Liver (tissue), 9 donors: ENCODE results near the gene CD300C. TPM values are rescaled to one million over a fixed set of nuclear protein-coding genes. Genes with fewer than 3 reads are reported as not detected.

Source experiments
- DNase-seq: peaks from one replicate; pipeline ENCODE4 v3.0.0-alpha.2; 2017; ENCODE audit warnings: low spot score
- H3K27ac ChIP-seq, 2 donors: one replicate each; pipeline ENCODE4 v1.7.0; 2013; ENCODE audit warnings: inconsistent platforms in 2 of 2, low read length in 2 of 2, control low read depth in 1 of 2, low read depth in 1 of 2, mild to moderate bottlenecking in 1 of 2
- H3K27me3 ChIP-seq, 4 donors: one replicate each; pipeline versions ENCODE4 v1.6.1 to v1.7.0; 2013; ENCODE audit warnings: low read length in 3 of 4, inconsistent platforms in 1 of 4, mild to moderate bottlenecking in 1 of 4, moderate library complexity in 1 of 4; ENCODE audit not compliant: control insufficient read depth in 4 of 4, insufficient read depth in 4 of 4
- H3K36me3 ChIP-seq, 4 donors: one replicate each; pipeline versions ENCODE4 v1.6.1 to v1.7.0; 2013; ENCODE audit warnings: low read length in 3 of 4, mild to moderate bottlenecking in 3 of 4, low read depth in 1 of 4, moderate library complexity in 1 of 4; ENCODE audit not compliant: control insufficient read depth in 4 of 4, insufficient read depth in 3 of 4
- H3K4me1 ChIP-seq, 4 donors: one replicate each; pipeline versions ENCODE4 v1.6.1 to v1.7.0; 2013; ENCODE audit warnings: low read length in 3 of 4, mild to moderate bottlenecking in 3 of 4, moderate library complexity in 1 of 4; ENCODE audit not compliant: control insufficient read depth in 4 of 4, insufficient read depth in 4 of 4
- H3K4me3 ChIP-seq, 3 donors: one replicate each; pipeline versions ENCODE4 v1.6.1 to v1.7.0; 2013; ENCODE audit warnings: low read length in 3 of 3, control low read depth in 1 of 3, low read depth in 1 of 3, mild to moderate bottlenecking in 1 of 3
- H3K9ac ChIP-seq, 2 donors: one replicate each; pipeline ENCODE4 v1.7.0; 2013; ENCODE audit warnings: low read length in 2 of 2, mild to moderate bottlenecking in 2 of 2, moderate library complexity in 2 of 2, control low read depth in 1 of 2, low read depth in 1 of 2
- H3K9me3 ChIP-seq, 4 donors: one replicate each; pipeline versions ENCODE4 v1.6.1 to v1.7.0; 2013; ENCODE audit warnings: low read length in 3 of 4; ENCODE audit not compliant: control insufficient read depth in 4 of 4
- CTCF ChIP-seq: fragments of 150-350 bp; IDR thresholded peaks from 2 replicates; pipeline ENCODE4 v1.5.1; 2017; ENCODE audit warnings: improper control_type of control experiment, low read depth, low read length; ENCODE audit not compliant: missing input control
- EGR1 ChIP-seq, 2 donors: IDR thresholded peaks; 2 replicates each; pipeline ENCODE4 v1.6.1; 2016 to 2018; ENCODE audit warnings: antibody characterized with exemption in 2 of 2, low read depth in 2 of 2
- FOXA1 ChIP-seq: IDR thresholded peaks from 2 replicates; pipeline ENCODE4 v1.6.1; 2016; ENCODE audit warnings: antibody characterized with exemption
- FOXA2 ChIP-seq: IDR thresholded peaks from 2 replicates; pipeline ENCODE4 v1.6.1; 2016; ENCODE audit warnings: antibody characterized with exemption
- GABPA ChIP-seq, 2 donors: IDR thresholded peaks in 1 of 2; conservative IDR thresholded peaks in 1 of 2; 2 replicates each; pipeline ENCODE4 v1.6.1; 2016; ENCODE audit warnings: antibody characterized with exemption in 2 of 2, mild to moderate bottlenecking in 1 of 2, moderate library complexity in 1 of 2
- HNF4A ChIP-seq, 2 donors: conservative IDR thresholded peaks; 2 replicates each; pipeline ENCODE4 v1.6.1; 2016; ENCODE audit warnings: antibody characterized with exemption in 2 of 2, mild to moderate bottlenecking in 2 of 2
- HNF4G ChIP-seq: IDR thresholded peaks from 2 replicates; pipeline ENCODE4 v1.6.1; 2016; ENCODE audit warnings: antibody characterized with exemption
- JUND ChIP-seq, 2 donors: IDR thresholded peaks; 2 replicates each; pipeline ENCODE4 v1.6.1; 2016; ENCODE audit warnings: antibody characterized with exemption in 2 of 2
- NR2F2 ChIP-seq: IDR thresholded peaks from 2 replicates; pipeline ENCODE4 v1.6.1; 2016; ENCODE audit warnings: antibody characterized with exemption
- RAD21 ChIP-seq, 2 donors: IDR thresholded peaks; 2 replicates each; pipeline ENCODE4 v1.6.1; 2016; ENCODE audit warnings: antibody characterized with exemption in 2 of 2, mild to moderate bottlenecking in 2 of 2
- REST ChIP-seq: IDR thresholded peaks from 2 replicates; pipeline ENCODE4 v1.6.1; 2016; ENCODE audit warnings: antibody characterized with exemption, mild to moderate bottlenecking
- RXRA ChIP-seq, 2 donors: IDR thresholded peaks; 2 replicates each; pipeline ENCODE4 v1.6.1; 2017 to 2018; ENCODE audit warnings: antibody characterized with exemption in 2 of 2, mild to moderate bottlenecking in 1 of 2
- SP1 ChIP-seq: IDR thresholded peaks from 2 replicates; pipeline ENCODE4 v1.6.1; 2018; ENCODE audit warnings: antibody characterized with exemption, mild to moderate bottlenecking
- TAF1 ChIP-seq: conservative IDR thresholded peaks from 2 replicates; pipeline ENCODE4 v1.6.1; 2016; ENCODE audit warnings: antibody characterized with exemption, mild to moderate bottlenecking
- YY1 ChIP-seq: IDR thresholded peaks from 2 replicates; pipeline ENCODE4 v1.6.1; 2016; ENCODE audit warnings: antibody characterized with exemption, mild to moderate bottlenecking
- WGBS: extraction: QIAGEN DNeasy Blood & Tissue Kit; methylation state at CpG from one replicate; pipeline ENCODE4 v1.1.7; 2013; 5-methylcytosine and 5-hydroxymethylcytosine counted together
- polyA plus RNA-seq, 2 donors: library from polyadenylated mRNA; stranded (reverse) in 1 of 2; unstranded in 1 of 2; fragments of 200-250 nt in 1 of 2; fragments of >200 nt in 1 of 2; fragmentation: Nextera tagmentation in 1 of 2; extraction: Ambion mirVana in 1 of 2; gene quantifications; one replicate each; pipeline versions ENCODE4 v1.2.1 to v1.2.3, GENCODE V29; 2013 to 2015
- total RNA-seq, 2 donors: library from RNA; depleted of rRNA; stranded (reverse); fragments of >200 nt; gene quantifications; one replicate each; pipeline ENCODE4 v1.2.3, GENCODE V29; 2014
- TF ChIP-seq, protein P1 (sequence below): IDR thresholded peaks from 2 replicates; pipeline ENCODE4 v1.6.1; 2016; ENCODE audit warnings: antibody characterized with exemption
- TF ChIP-seq, protein P2 (sequence below): IDR thresholded peaks from 2 replicates; pipeline ENCODE4 v1.6.1; 2016; ENCODE audit warnings: antibody characterized with exemption
- TF ChIP-seq, protein P3 (sequence below): IDR thresholded peaks from 2 replicates; pipeline ENCODE4 v1.6.1; 2016; ENCODE audit warnings: antibody characterized with exemption
- donor health status: healthy.
- donor health status: healthy.
- donor health status: healthy.
- donor health status: healthy.
- donor health status: healthy.

CD300C gene
- total and polyA plus RNA-seq, 4 donors, result 0.17 to 1.5 (median 1.0) TPM

DNA sequence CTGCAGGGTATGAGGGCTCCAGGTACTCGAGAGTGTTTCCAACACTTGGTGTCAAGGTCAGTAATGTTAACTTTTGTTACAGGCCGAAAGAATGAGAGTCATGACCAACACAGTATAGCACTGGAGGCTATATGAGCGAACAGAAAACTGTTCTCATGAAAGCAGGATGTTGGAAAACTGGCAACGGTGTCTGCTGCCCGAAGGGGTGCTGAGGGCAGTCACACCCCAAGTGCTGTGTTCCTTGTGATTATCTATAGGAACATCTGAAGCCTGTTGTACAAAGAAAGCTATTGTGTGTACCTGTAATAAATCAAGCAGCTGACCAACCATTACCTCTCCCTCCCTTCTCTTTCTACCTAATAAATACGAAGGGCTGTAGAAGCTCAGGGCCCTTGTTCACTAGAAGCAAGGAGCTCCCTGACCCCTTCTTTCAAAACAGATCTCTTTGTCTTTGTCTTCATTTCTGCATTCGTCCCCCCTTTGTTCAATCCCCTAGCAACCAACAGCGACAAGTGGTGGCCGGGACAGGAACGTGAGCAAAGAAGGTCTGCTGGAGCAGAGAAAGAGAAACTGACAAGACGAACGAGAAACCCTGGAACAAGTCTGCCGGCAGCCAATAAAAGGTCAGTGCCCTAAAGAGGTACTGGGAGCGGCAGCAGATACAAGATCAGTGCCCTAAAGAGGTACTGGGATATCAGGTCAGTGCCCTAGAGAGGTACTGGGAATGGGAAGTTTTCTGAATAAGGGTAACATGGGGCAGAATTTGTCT lies 38.6 kb upstream of the CD300C start:
- no peak for TF ChIP-seq TAF1
- TF ChIP-seq REST, result no peak
- no peak for TF ChIP-seq YY1
- TF ChIP-seq, protein P1, sequence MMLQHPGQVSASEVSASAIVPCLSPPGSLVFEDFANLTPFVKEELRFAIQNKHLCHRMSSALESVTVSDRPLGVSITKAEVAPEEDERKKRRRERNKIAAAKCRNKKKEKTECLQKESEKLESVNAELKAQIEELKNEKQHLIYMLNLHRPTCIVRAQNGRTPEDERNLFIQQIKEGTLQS, result no peak
- no peak for TF ChIP-seq HNF4A (conservative IDR thresholded peaks at IDR 0.05)
- TF ChIP-seq FOXA2, result no peak
- TF ChIP-seq NR2F2, result no peak
- WGBS, result 70% methylated on average over 14 of the region's 14 CpGs

GRCh38 chr17:74582633-74583032 lies 36.7 kb upstream of the CD300C start:
- H3K27ac ChIP-seq, result no peak overlapping the region
- no peaks in the 10 kb centered on the region for H3K27me3 ChIP-seq
- H3K36me3 ChIP-seq, result no peaks in the 10 kb centered on the region
- WGBS, result 79% methylated on average over 10 of the region's 10 CpGs
- H3K4me3 ChIP-seq, result no peak overlapping the region
- no peak for TF ChIP-seq JUND (IDR thresholded peaks at IDR 0.05)
- no peak for TF ChIP-seq GABPA (IDR thresholded peaks at IDR 0.05 in 1 of 2, conservative IDR thresholded peaks at IDR 0.05 in 1 of 2)
- TF ChIP-seq NR2F2, result no peak
- no peak for TF ChIP-seq RXRA (IDR thresholded peaks at IDR 0.05)
- TF ChIP-seq REST, result no peak
- TF ChIP-seq FOXA1, result no peak
- no peak for TF ChIP-seq CTCF
- TF ChIP-seq, protein P1, result no peak
- TF ChIP-seq HNF4A (conservative IDR thresholded peaks at IDR 0.05), result no peak
- no peak for TF ChIP-seq FOXA2
- TF ChIP-seq, protein P2, sequence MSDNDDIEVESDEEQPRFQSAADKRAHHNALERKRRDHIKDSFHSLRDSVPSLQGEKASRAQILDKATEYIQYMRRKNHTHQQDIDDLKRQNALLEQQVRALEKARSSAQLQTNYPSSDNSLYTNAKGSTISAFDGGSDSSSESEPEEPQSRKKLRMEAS, result no peak
- TF ChIP-seq YY1, result no peak
- TF ChIP-seq SP1, result no peak
- TF ChIP-seq EGR1 (IDR thresholded peaks at IDR 0.05; ENCODE audit: low read depth in 2 of 2), result no peak
- no peak for TF ChIP-seq TAF1
- no peak for TF ChIP-seq RAD21 (IDR thresholded peaks at IDR 0.05)
- no peak for TF ChIP-seq HNF4G
- TF ChIP-seq, protein P3, sequence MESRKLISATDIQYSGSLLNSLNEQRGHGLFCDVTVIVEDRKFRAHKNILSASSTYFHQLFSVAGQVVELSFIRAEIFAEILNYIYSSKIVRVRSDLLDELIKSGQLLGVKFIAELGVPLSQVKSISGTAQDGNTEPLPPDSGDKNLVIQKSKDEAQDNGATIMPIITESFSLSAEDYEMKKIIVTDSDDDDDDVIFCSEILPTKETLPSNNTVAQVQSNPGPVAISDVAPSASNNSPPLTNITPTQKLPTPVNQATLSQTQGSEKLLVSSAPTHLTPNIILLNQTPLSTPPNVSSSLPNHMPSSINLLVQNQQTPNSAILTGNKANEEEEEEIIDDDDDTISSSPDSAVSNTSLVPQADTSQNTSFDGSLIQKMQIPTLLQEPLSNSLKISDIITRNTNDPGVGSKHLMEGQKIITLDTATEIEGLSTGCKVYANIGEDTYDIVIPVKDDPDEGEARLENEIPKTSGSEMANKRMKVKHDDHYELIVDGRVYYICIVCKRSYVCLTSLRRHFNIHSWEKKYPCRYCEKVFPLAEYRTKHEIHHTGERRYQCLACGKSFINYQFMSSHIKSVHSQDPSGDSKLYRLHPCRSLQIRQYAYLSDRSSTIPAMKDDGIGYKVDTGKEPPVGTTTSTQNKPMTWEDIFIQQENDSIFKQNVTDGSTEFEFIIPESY, result no peak
- H3K4me1 ChIP-seq, result no peaks in the 10 kb centered on the region
- peaks cover 0 to 2% (median 0%) of the 10 kb centered on the region in 4 donors for H3K9me3 ChIP-seq
- DNase-seq, result no peak
- H3K9ac ChIP-seq, result no peak overlapping the region

More for the DNA sequence above, 38.6 kb upstream of the CD300C start:
- no peaks in the 10 kb centered on the region for H3K36me3 ChIP-seq
- H3K4me1 ChIP-seq, result no peaks in the 10 kb centered on the region
- no peak overlapping the region for H3K9ac ChIP-seq
- DNase-seq, result no peak
- no peak overlapping the region for H3K4me3 ChIP-seq
- H3K27me3 ChIP-seq, result no peaks in the 10 kb centered on the region
- H3K27ac ChIP-seq, result no peak overlapping the region
- H3K9me3 ChIP-seq, result peaks cover 0 to 2% (median 0%) of the 10 kb centered on the region in 4 donors
